Smooth muscle cell (in vitro differentiated cells): Measurements from ENCODE around the gene SPATA25. TPM values are rescaled to one million over a fixed set of nuclear protein-coding genes. Genes with fewer than 3 reads are reported as not detected.

ENCODE experiments used
- DNase-seq: peaks from one replicate; lab custom pipeline; 2025; ENCODE audit not compliant: unreplicated experiment; lab: John Stamatoyannopoulos, UW
- H2AFZ ChIP-seq: fragments of 200-600 bp; sonication (generic); 2 replicates; pipeline ENCODE4 v1.6.0; 2016; ENCODE audit warnings: antibody characterized with exemption, low read depth, mild to moderate bottlenecking
- H3F3A ChIP-seq: fragments of 200-600 bp; sonication (generic); 2 replicates; pipeline ENCODE4 v1.6.0; 2017; ENCODE audit warnings: antibody characterized with exemption, low read depth
- H3K27ac ChIP-seq: fragments of 200-600 bp; sonication (generic); 2 replicates; pipeline ENCODE4 v1.5.1; 2016; ENCODE audit warnings: low read depth, mild to moderate bottlenecking
- H3K27me3 ChIP-seq: fragments of 200-600 bp; sonication (generic); 2 replicates; pipeline ENCODE4 v1.6.1; 2016; ENCODE audit warnings: low read depth, mild to moderate bottlenecking
- H3K36me3 ChIP-seq: fragments of 200-600 bp; sonication (generic); 2 replicates; pipeline ENCODE4 v1.5.1; 2016; ENCODE audit warnings: low read depth
- H3K4me1 ChIP-seq: fragments of 200-600 bp; sonication (generic); 2 replicates; pipeline ENCODE4 v1.5.1; 2016; ENCODE audit warnings: low read depth
- H3K4me2 ChIP-seq: fragments of 200-600 bp; sonication (generic); 2 replicates; pipeline ENCODE4 v1.6.0; 2016; ENCODE audit warnings: mild to moderate bottlenecking
- H3K4me3 ChIP-seq: fragments of 200-600 bp; sonication (generic); 2 replicates; pipeline ENCODE4 v1.5.1; 2016; ENCODE audit warnings: mild to moderate bottlenecking
- H3K79me2 ChIP-seq: fragments of 200-600 bp; sonication (generic); 2 replicates; pipeline ENCODE4 v1.6.0; 2016; ENCODE audit warnings: low read depth, mild to moderate bottlenecking
- H3K9ac ChIP-seq: fragments of 200-600 bp; sonication (generic); 2 replicates; pipeline ENCODE4 v1.6.0; 2016; ENCODE audit warnings: low read depth
- H3K9me3 ChIP-seq: fragments of 200-600 bp; sonication (generic); replicated peaks from 2 replicates; pipeline ENCODE4 v1.5.1; 2016; ENCODE audit warnings: low read depth
- H4K20me1 ChIP-seq: fragments of 200-600 bp; sonication (generic); 2 replicates; pipeline ENCODE4 v1.6.0; 2016; ENCODE audit warnings: low read depth
- CTCF ChIP-seq: fragments of 200-600 bp; sonication (generic); IDR thresholded peaks from 2 replicates; pipeline ENCODE4 v1.5.1; 2017; ENCODE audit warnings: borderline replicate concordance, mild to moderate bottlenecking, antibody characterized with exemption; ENCODE audit not compliant: insufficient read depth, poor library complexity, severe bottlenecking
- WGBS: methylation state at CpG from one replicate; pipeline ENCODE4 v1.1.7; 2016; ENCODE audit warnings: low lambda C conversion rate; 5-methylcytosine and 5-hydroxymethylcytosine counted together
- polyA plus RNA-seq: library from polyadenylated mRNA; unstranded; fragments of >200 nt; fragmentation: Nextera tagmentation; extraction: Ambion mirVana; gene quantifications from 2 replicates; pipeline ENCODE4 v1.2.1, GENCODE V29; 2016
- total RNA-seq: library from RNA; depleted of rRNA; stranded (reverse); fragments of >200 nt; gene quantifications from 2 replicates; pipeline ENCODE4 v1.2.3, GENCODE V29; 2014

Gene SPATA25
- total and polyA plus RNA-seq, 2 experiments from 2014 or later = 0.43 to 0.54 TPM

DNA sequence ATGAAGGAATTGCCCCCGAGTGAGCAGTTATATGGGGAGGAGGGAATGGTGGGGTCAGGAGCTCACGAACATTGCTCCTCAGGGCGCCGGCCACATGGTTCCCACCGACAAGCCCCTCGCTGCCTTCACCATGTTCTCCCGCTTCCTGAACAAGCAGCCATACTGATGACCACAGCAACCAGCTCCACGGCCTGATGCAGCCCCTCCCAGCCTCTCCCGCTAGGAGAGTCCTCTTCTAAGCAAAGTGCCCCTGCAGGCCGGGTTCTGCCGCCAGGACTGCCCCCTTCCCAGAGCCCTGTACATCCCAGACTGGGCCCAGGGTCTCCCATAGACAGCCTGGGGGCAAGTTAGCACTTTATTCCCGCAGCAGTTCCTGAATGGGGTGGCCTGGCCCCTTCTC is 10.9 kb upstream of the SPATA25 start:
- Histone ChIP-seq H3K27me3 (no peaks in the 10 kb centered on the region), H3F3A (peaks cover 12% of the 10 kb centered on the region), H3K27ac (no peak overlapping the region), H3K4me3 (no peak overlapping the region), H2AFZ (no peak overlapping the region), H4K20me1 (no peaks in the 10 kb centered on the region), H3K79me2 (no peaks in the 10 kb centered on the region), H3K4me2 (no peak overlapping the region), H3K9ac (no peak overlapping the region), H3K36me3 (no peaks in the 10 kb centered on the region), H3K9me3 (no peaks in the 10 kb centered on the region), H3K4me1 (no peaks in the 10 kb centered on the region)
- no peak for DNase-seq
- TF ChIP-seq CTCF = no peak
- 93% methylated on average over 12 of the region's 12 CpGs for WGBS

DNA sequence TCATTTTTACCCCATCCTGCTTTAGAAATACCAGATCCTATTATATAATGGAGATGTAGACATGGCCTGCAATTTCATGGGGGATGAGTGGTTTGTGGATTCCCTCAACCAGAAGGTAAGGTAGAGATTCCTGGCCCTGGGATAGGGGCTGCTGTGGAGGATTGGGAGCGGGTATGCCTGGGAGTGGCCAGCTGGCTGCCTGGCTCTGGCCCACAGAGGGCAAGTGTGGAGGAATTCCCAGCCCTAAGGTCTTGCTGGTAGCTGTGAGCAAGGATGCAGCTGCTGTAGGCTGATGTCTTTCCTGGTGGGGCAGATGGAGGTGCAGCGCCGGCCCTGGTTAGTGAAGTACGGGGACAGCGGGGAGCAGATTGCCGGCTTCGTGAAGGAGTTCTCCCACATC is 10.3 kb upstream of the SPATA25 start:
- no peaks in the 10 kb centered on the region for H3K9me3 ChIP-seq

GRCh38 chr20:45897289-45897688 is 9.9 kb upstream of the SPATA25 start:
- no peak for DNase-seq
- no peaks in the 10 kb centered on the region for H3K36me3 ChIP-seq
- WGBS = 95% methylated on average over 2 of the region's 2 CpGs

More for the DNA sequence above, 10.3 kb upstream of the SPATA25 start:
- DNase-seq = no peak
- H3K9ac ChIP-seq = no peak overlapping the region
- no peak for TF ChIP-seq CTCF
- no peaks in the 10 kb centered on the region for H4K20me1 ChIP-seq
- peaks cover 12% of the 10 kb centered on the region for H3F3A ChIP-seq
- H3K27ac ChIP-seq = no peak overlapping the region
- no peak overlapping the region for H3K4me2 ChIP-seq
- no peaks in the 10 kb centered on the region for H3K27me3 ChIP-seq
- no peaks in the 10 kb centered on the region for H3K79me2 ChIP-seq
- 100% methylated on average over 7 of the region's 7 CpGs for WGBS
- H2AFZ ChIP-seq = no peak overlapping the region
- H3K36me3 ChIP-seq = no peaks in the 10 kb centered on the region
- no peaks in the 10 kb centered on the region for H3K4me1 ChIP-seq
- H3K4me3 ChIP-seq = no peak overlapping the region

More at GRCh38 chr20:45897289-45897688, 9.9 kb upstream of the SPATA25 start:
- Histone ChIP-seq H3K4me3 (no peak overlapping the region), H4K20me1 (no peaks in the 10 kb centered on the region), H3K9me3 (no peaks in the 10 kb centered on the region), H3K79me2 (no peaks in the 10 kb centered on the region), H3K4me2 (no peak overlapping the region), H3K4me1 (no peaks in the 10 kb centered on the region), H3K27me3 (no peaks in the 10 kb centered on the region), H3K27ac (no peak overlapping the region), H3K9ac (no peak overlapping the region), H2AFZ (no peak overlapping the region), H3F3A (peaks cover 12% of the 10 kb centered on the region)
- TF ChIP-seq CTCF = no peak
